Anterior cingulate cortex (tissue), 58 donors: ENCODE results near the gene PAK2.
"Not testable (repeated sequence)": the region's sequence is repeated elsewhere in the genome, so short reads cannot be mapped to it uniquely, and the experiment has no call there.

Experiments used
- DNase-seq, 58 donors: peaks; one replicate each; lab custom pipeline; 2025; lab: John Stamatoyannopoulos, UW

The PAK2 gene

GRCh38 chr3:196735751-196736150, 3.9 kb upstream of the PAK2 start:
- no peak for DNase-seq

GRCh38 chr3:196736670-196737374, 2.8 kb upstream of the PAK2 start:
- DNase-seq, result no peak

- no peak for DNase-seq
Observed at GRCh38 chr3:196737655-196738054, 2.0 kb upstream of the PAK2 start.

- DNase-seq, result peak in 18 of 58 donors; percentile 20 to 72 (median 48)
Observed at GRCh38 chr3:196740481-196741248, 1.0 kb downstream of the PAK2 start.

- no peak for DNase-seq
Observed at GRCh38 chr3:196741249-196741889, 1.7 kb downstream of the PAK2 start.

- DNase-seq, result not testable (repeated sequence)
Observed at GRCh38 chr3:196743569-196743968, 3.9 kb downstream of the PAK2 start.

GRCh38 chr3:196749125-196749524, 9.5 kb downstream of the PAK2 start:
- no peak for DNase-seq

GRCh38 chr3:196753201-196753600, 13.5 kb downstream of the PAK2 start:
- no peak for DNase-seq

- DNase-seq, result no peak
Observed at GRCh38 chr3:196754091-196754981, 14.7 kb downstream of the PAK2 start.

- DNase-seq, result no peak
Observed at GRCh38 chr3:196756732-196757131, 17.1 kb downstream of the PAK2 start.

GRCh38 chr3:196757876-196758739, 18.5 kb downstream of the PAK2 start:
- peak in 3 of 58 donors; percentile 2 to 47 (median 11) for DNase-seq

- DNase-seq, result peak in 13 of 58 donors; percentile 10 to 43 (median 25)
Observed at GRCh38 chr3:196763179-196763578, 23.5 kb downstream of the PAK2 start.

GRCh38 chr3:196765454-196765853, 25.8 kb downstream of the PAK2 start:
- no peak for DNase-seq

- no peak for DNase-seq
Observed at GRCh38 chr3:196771067-196771466, 31.4 kb downstream of the PAK2 start.

- no peak for DNase-seq
Observed at GRCh38 chr3:196772102-196772501, 32.4 kb downstream of the PAK2 start.

- DNase-seq, result peak in 9 of 58 donors; percentile 12 to 79 (median 21)
Observed at GRCh38 chr3:196772897-196773296, 33.2 kb downstream of the PAK2 start.

GRCh38 chr3:196774191-196774820, 34.6 kb downstream of the PAK2 start:
- DNase-seq, result no peak

GRCh38 chr3:196774848-196775422, 35.3 kb downstream of the PAK2 start:
- DNase-seq, result no peak
